ENCODE results near the gene RBFA.
A peak's percentile ranks its signal among the peaks of the same experiment; 100 is the strongest.

The RBFA gene

GRCh38 chr18:80029690-80030089 lies 4.5 kb upstream of the RBFA start:
- no peak for DNase-seq (ENCODE audit: low read depth in 2 of 2)

- peak; percentile 76 to 80 for DNase-seq (ENCODE audit: low read depth in 2 of 2)
Measured at GRCh38 chr18:80033181-80034067, 810 bp upstream of the RBFA start.

- no peak for DNase-seq (ENCODE audit: low read depth in 2 of 2)
Measured at GRCh38 chr18:80034852-80035406, 695 bp downstream of the RBFA start.

DNA sequence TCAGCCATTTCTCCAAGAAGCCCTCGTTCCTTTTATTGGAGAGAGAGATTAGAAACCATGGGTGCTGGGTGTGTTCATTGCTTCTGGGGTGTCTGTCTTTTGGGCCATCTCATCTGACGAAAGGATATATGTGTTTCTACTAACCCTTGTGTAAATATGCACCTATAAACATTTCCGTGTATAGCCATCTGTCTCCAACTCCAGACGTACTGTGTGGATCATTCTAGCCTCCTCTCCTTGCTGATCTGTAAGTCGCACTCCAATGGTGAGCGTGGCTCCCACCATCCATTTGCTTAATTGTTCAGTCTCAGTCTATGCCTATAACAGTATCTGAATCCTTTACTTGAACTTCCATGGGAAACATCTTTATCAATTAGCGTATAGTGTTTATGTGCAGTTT lies 1.8 kb downstream of the RBFA start:
- DNase-seq (ENCODE audit: low read depth in 2 of 2) = no peak

DNA sequence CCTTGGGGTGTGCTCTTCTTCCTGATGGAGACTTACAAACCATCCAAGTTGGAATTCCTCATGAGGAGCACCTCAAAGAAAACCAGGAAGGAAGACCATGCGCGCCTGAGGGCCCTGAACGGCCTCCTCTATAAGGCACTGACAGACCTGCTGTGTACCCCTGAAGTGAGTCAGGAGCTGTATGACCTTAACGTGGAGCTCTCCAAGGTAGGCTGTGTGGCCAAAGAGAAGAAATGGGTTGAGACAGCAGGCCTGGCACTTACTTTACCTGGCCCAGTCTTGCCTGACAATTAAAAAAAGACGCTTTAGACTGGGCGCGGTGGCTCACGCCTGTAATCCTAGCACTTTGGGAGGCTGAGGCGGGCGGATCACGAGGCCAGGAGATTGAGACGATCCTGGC lies 3.1 kb downstream of the RBFA start:
- DNase-seq (ENCODE audit: low read depth in 2 of 2) = no peak

DNA sequence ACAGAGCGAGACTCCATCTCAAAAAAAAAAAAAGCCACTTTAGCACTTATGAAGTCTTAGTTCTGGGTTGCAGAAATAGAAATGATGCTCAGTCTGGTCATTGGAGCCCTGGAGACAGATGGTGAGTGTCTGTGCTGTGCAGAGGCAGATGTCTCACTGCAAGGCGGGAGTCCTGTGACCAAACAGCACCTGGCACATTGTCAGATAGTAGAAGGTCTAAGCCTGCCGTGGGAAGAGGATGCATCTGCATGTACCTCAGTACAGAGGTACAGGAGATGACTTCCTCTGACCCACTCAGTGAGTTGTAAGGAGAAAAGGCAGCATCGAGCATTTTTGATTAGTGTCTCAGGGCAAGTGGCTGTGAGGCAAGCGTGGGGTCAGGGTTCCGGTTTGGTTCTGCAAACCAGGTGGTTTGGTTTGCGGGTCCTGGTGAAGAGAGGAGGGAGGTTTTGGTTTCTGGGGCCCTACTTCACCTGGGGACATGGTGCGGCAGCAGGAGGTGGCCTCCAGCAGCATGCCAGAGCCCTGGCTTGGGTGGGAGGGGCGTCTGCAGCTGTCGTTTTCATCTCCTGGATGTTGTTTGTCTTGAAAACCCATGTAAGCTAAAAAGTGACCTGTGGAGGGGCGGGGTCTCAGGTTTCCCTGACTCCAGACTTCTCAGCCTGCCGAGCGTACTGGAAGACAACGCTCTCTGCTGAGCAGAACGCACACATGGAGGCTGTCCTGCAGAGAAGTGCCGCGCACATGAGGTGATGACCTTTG lies 3.8 kb downstream of the RBFA start:
- DNase-seq (ENCODE audit: low read depth in 2 of 2) = no peak

DNA sequence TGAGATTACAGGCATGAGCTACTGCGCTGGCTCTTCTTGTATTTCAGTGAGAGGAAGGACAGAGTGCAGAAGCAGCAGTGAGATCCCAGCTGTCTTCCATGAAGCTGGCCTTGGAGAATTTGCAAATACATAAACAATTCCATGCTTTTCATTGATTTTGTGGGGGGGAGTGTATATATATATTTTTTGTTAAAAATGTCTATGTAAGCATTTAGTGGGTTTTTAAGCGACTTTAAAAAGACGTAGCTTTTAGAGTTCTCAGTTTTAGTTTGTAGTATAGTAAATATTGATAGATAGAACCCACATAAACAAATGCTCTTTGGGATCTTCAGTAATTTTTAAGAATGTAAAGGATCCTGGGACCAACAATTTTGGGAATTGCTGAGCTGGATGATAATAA lies 6.3 kb downstream of the RBFA start:
- no peak for DNase-seq (ENCODE audit: low read depth in 2 of 2)

- DNase-seq (ENCODE audit: low read depth in 2 of 2) = no peak
Measured at GRCh38 chr18:80041424-80041823, 7.2 kb downstream of the RBFA start.

DNA sequence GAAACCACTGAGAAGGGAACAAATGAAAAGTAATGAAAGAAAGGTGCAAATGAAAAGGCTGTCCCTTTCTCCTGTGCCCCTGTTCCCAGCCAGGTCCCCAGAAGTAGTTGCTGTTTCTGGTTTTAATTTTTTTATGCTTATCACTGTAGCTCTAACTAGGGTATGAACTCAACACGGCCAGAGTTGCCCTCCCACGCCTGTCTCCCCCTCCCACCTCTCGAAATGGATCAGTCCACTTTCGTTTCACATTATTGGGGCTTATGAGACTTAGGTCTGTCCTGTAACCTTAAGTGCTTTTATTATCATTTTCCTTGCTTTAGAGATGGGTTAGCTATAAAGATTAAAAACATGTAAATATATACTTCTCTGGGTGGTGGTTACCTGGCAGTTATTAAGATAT lies 8.6 kb downstream of the RBFA start:
- no peak for DNase-seq (ENCODE audit: low read depth in 2 of 2)

DNA sequence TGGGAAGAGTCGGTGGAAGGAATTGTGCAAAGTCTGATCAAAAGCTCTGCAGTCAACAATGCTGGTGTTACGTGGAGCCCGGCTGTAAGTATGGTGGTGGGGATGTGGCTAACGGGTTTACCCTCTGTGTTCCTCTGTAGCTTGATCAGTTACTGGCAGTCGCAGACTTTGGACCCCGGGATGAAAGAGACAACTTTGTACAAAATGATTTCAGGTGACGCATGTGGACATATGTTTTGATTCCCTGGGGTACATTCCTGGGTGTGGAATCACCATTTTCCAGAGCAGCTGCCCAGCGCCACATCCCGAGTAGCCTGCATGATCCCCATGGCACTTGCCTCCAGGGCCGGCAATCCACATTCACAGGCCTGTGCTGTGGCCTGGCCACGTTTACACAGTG lies 9.8 kb downstream of the RBFA start:
- DNase-seq (ENCODE audit: low read depth in 2 of 2) = no peak

DNA sequence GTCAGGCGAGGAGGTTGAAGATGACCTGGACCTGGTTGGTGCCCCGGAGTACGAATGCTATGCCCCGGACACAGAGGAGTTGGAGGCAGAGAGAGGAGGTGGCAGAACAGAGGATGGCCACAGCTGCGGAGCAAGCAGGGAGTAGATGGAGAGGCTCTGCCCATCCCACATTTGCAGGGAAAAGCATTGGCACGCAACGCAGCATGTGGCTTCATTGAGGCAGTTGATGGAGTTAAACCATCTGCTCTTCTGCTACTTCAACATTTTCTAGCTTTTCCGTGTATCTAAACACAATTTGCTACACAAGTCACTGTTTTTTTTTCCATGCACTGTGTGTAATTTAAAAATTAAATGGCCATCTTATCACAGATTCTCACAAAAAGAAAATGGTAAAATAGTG lies 11.8 kb downstream of the RBFA start:
- DNase-seq (ENCODE audit: low read depth in 2 of 2) = no peak

DNA sequence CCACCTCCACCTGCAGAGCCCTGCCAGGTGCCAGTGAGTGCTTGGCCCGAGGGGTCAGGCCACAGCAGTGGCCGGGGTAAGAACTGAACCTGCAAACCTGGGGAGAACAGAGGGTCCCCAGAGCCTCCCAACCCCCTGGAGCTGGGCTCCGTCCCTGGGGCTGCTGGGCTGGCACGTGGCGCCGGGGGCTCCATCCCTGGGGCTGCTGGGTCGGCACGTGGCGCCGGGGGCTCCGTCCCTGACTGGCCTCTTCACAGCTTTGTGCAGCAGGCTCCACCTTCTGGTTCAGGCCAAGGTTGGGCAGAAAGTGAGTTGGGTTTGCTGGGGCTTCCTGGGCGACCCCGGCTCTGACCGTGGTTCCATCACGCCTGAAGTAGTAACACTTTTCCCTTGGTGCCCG lies 12.2 kb downstream of the RBFA start:
- no peak for DNase-seq (ENCODE audit: low read depth in 2 of 2)

- DNase-seq (ENCODE audit: low read depth in 2 of 2) = no peak
Measured at GRCh38 chr18:80046961-80047541, 12.8 kb downstream of the RBFA start.

- no peak for DNase-seq (ENCODE audit: low read depth in 2 of 2)
Measured at GRCh38 chr18:80050797-80051196, 16.6 kb downstream of the RBFA start.

DNA sequence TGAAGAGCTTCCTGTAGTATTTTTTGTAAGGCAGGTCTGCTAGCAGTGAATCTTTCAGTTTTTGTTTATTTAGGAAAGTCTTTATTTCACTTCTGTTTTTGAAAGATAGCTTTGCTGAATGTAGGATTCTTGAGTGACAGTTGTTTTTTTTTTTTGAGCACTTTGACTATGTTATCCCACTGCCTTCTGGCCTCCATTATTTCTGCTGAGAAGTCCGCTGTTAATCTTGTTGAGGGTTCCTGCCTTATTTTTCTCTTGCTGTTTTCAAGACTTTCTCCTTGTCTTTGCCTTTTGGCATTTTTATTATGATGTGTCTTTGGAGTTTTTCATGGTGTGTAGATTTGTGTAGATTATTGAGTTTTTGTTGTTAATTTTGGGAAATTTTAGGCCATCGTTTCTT lies 21.9 kb downstream of the RBFA start:
- DNase-seq (ENCODE audit: low read depth in 2 of 2) = no peak

- DNase-seq (ENCODE audit: low read depth in 2 of 2) = no peak
Measured at GRCh38 chr18:80059945-80060344, 25.7 kb downstream of the RBFA start.

- DNase-seq (ENCODE audit: low read depth in 2 of 2) = no peak
Measured at GRCh38 chr18:80065705-80066104, 31.5 kb downstream of the RBFA start.

DNA sequence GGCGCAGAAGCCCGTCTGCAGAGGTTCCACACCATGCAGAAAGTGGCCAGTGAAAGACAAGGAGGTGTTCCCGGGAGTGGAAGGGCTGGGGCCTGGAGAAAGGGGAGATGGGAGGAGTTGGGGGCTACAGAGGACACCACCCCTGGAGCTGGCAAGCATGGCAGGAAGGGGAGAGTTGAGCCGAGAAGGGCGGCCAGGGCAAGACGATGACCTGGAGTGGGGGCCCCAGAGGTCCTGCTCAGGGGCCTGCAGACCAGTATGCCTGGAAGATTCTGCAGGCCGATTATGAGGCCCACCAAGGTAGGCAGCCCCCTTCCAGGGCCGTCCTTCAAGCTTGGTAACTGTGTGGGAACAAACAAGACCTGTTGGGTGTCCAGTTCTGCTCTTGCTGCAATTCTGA lies 33.1 kb downstream of the RBFA start:
- DNase-seq (ENCODE audit: low read depth in 2 of 2) = no peak

- no peak for DNase-seq (ENCODE audit: low read depth in 2 of 2)
Measured at GRCh38 chr18:80067897-80068296, 33.7 kb downstream of the RBFA start.

DNA sequence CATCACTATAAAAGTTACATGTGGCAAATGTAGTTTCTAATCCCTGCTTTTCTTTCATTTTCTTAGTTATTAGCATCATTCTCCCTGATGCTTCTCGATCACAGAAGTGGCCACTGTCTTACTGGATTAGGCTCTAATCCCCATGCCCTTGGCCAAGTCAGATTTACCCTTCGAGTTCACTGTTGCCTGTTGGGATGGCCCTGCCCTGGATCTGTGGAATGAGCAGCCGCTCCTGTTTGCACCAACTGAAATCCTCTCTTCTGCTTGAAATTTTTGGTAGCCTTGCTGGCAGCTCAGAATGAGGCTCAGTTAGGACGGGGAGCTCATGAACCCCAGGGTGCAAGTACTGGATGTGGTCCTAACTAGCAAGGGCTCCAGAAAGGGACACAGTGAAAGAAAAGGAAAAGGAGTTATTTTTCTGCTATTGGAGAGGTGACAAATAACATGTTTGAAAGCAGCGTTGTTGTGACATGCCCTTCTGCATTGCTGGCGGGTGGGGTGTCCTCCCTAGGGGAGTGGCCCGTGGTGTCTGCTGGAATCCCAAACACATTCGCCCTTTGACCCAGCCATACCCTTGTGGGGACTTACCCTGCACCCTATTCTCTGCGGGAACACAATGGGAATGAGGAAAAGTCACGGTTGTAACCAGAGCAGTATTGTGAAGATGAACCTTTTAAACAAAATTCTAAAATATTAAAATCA lies 34.5 kb downstream of the RBFA start:
- no peak for DNase-seq (ENCODE audit: low read depth in 2 of 2)

DNA sequence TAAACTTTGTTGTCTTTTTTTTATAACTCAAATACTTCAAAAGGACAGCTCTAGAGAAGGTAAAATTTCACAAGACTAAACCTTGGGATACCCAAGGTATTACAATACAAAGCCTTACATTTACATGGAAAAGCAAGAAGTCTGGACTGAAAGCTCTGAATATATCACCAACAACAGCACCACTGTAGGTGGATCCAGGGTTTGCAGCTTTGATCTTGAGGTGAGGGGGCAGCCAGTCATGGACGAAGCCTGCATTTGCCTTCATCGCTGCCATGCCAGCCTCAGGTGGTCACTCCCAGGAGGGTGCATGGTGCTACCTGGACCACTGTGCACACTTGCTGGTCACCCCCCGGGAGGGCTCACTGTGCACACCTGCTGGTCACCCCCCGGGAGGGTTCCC lies 36.6 kb downstream of the RBFA start:
- DNase-seq (ENCODE audit: low read depth in 2 of 2) = no peak

DNA sequence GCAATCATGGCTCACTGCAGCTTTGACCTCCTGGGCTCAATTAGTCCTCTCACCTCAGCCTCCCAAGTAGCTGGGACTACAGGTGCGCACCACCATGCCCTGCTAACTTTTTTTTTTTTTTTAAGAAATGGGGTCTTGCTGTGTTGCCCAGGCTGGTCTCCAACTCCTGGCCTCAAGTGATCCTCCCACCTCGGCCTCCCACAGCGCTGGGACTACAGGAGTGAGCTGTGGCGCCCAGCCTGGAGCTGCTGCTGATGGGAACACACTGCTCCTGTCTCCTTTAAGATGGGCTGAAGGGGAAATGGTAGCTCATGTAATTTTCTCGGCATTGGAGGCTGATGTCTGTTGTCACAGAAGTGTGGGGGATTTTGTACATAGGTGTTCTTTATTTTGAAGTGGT lies 39.9 kb downstream of the RBFA start:
- DNase-seq (ENCODE audit: low read depth in 2 of 2) = no peak

Data from stimulated activated CD8-positive, alpha-beta memory T cell treated with anti-CD3 and anti-CD28 coated beads, Interleukin-15, amount 100 ng/mL, for 4 hours (primary cell).